Neuronal stem cell (in vitro differentiated cells): Measurements from ENCODE around the gene SNRK.
A peak's percentile ranks its signal among the peaks of the same experiment; 100 is the strongest.

Source experiments
- DNase-seq: peaks from one replicate; pipeline ENCODE4 v3.0.0-alpha.2; 2013; ENCODE audit warnings: low spot score
- H2AFZ ChIP-seq: one replicate; pipeline ENCODE4 v1.6.1; 2013; ENCODE audit warnings: mild to moderate bottlenecking, low read length, inconsistent platforms
- H2AK5ac ChIP-seq: 2 replicates; pipeline ENCODE4 v1.6.1; 2013; ENCODE audit warnings: low read depth, mild to moderate bottlenecking, inconsistent platforms, low read length, moderate library complexity, mixed read lengths
- H2BK120ac ChIP-seq: 2 replicates; pipeline ENCODE4 v1.6.1; 2013; ENCODE audit warnings: low read depth, mild to moderate bottlenecking, inconsistent platforms, low read length, moderate library complexity, mixed read lengths
- H2BK12ac ChIP-seq: one replicate; pipeline ENCODE4 v1.6.1; 2013; ENCODE audit warnings: low read length, inconsistent platforms
- H2BK15ac ChIP-seq: 2 replicates; pipeline ENCODE4 v1.6.1; 2013; ENCODE audit warnings: mild to moderate bottlenecking, low read length, inconsistent platforms, mixed read lengths
- H2BK5ac ChIP-seq: one replicate; pipeline ENCODE4 v1.6.1; 2013; ENCODE audit warnings: inconsistent platforms, mild to moderate bottlenecking, low read length, moderate library complexity
- H3K14ac ChIP-seq: one replicate; pipeline ENCODE4 v1.6.1; 2013; ENCODE audit warnings: low read length, inconsistent platforms
- H3K18ac ChIP-seq: 2 replicates; pipeline ENCODE4 v1.6.1; 2013; ENCODE audit warnings: low read length, inconsistent platforms
- H3K23ac ChIP-seq: 2 replicates; pipeline ENCODE4 v1.6.1; 2013; ENCODE audit warnings: low read depth, mild to moderate bottlenecking, mixed read lengths, low read length, inconsistent platforms; ENCODE audit not compliant: poor library complexity
- H3K27ac ChIP-seq: replicated peaks from 3 replicates; pipeline ENCODE4 v1.5.1; 2013; ENCODE audit warnings: low read length, inconsistent platforms
- H3K27me3 ChIP-seq, 3 experiments: 2 replicates each; pipeline ENCODE4 v1.6.1; 2013; ENCODE audit warnings: low read length in 3 of 3, mild to moderate bottlenecking in 2 of 3, inconsistent platforms in 1 of 3, low read depth in 1 of 3, mixed read lengths in 1 of 3, moderate library complexity in 1 of 3; ENCODE audit not compliant: control insufficient read depth in 3 of 3, insufficient read depth in 3 of 3
- H3K36me3 ChIP-seq, 2 donors: replicated peaks in 1 of 2; 2 replicates each; pipeline ENCODE4 v1.6.1; 2013; ENCODE audit warnings: low read length in 2 of 2; ENCODE audit not compliant: control insufficient read depth in 2 of 2, insufficient read depth in 2 of 2
- H3K4ac ChIP-seq: 2 replicates; pipeline ENCODE4 v1.6.1; 2013; ENCODE audit warnings: inconsistent platforms, mild to moderate bottlenecking, low read length, moderate library complexity
- H3K4me1 ChIP-seq, 2 donors: 1 replicate in 1 of 2; 2 replicates in 1 of 2; pipeline ENCODE4 v1.6.1; 2013; ENCODE audit warnings: low read length in 2 of 2, low read depth in 1 of 2; ENCODE audit not compliant: control insufficient read depth in 2 of 2, insufficient read depth in 1 of 2
- H3K4me2 ChIP-seq: one replicate; pipeline ENCODE4 v1.6.1; 2013; ENCODE audit warnings: mild to moderate bottlenecking, low read length, inconsistent platforms; ENCODE audit not compliant: insufficient read depth, poor library complexity, severe bottlenecking
- H3K4me3 ChIP-seq, 2 donors: 2 replicates each; pipeline ENCODE4 v1.5.1; 2013; ENCODE audit warnings: low read length in 2 of 2, mild to moderate bottlenecking in 2 of 2, inconsistent platforms in 1 of 2, moderate library complexity in 1 of 2
- H3K79me1 ChIP-seq: one replicate; pipeline ENCODE4 v1.6.1; 2013; ENCODE audit warnings: low read depth, mild to moderate bottlenecking, inconsistent platforms, low read length, moderate library complexity
- H3K9ac ChIP-seq: one replicate; pipeline ENCODE4 v1.6.1; 2013; ENCODE audit warnings: mild to moderate bottlenecking, low read depth, low read length, inconsistent platforms; ENCODE audit not compliant: poor library complexity
- H3K9me3 ChIP-seq, 2 donors: replicated peaks in 1 of 2; 2 replicates each; pipeline versions ENCODE3 to v1.6.1; 2013; ENCODE audit warnings: low read length in 2 of 2, mild to moderate bottlenecking in 2 of 2, inconsistent platforms in 1 of 2, low read depth in 1 of 2, mixed read lengths in 1 of 2, moderate library complexity in 1 of 2; ENCODE audit not compliant: control insufficient read depth in 2 of 2, insufficient read depth in 1 of 2
- H4K8ac ChIP-seq: one replicate; pipeline ENCODE4 v1.6.1; 2013; ENCODE audit warnings: low read depth, mild to moderate bottlenecking, inconsistent platforms, low read length, moderate library complexity
- H4K91ac ChIP-seq: one replicate; pipeline ENCODE4 v1.6.1; 2013; ENCODE audit warnings: low read length, low read depth, mild to moderate bottlenecking, inconsistent platforms; ENCODE audit not compliant: poor library complexity
- WGBS, 2 donors: extraction: QIAGEN DNeasy Blood & Tissue Kit; methylation state at CpG; one replicate each; pipeline ENCODE4 v1.1.7; 2013; ENCODE audit warnings: missing lambda C conversion rate in 2 of 2, mixed read lengths in 1 of 2; ENCODE audit not compliant: insufficient read length in 2 of 2, insufficient replicate concordance in 1 of 2; ENCODE audit errors: extremely low coverage in 2 of 2; 5-methylcytosine and 5-hydroxymethylcytosine counted together

The SNRK gene

GRCh38 chr3:43366885-43367284 lies 80.5 kb downstream of the SNRK start:
- Histone ChIP-seq H3K4me1 (no peaks in the 10 kb centered on the region), H2BK15ac (no peak overlapping the region), H2BK120ac (no peak overlapping the region), H3K9ac (no peak overlapping the region), H2BK12ac (no peak overlapping the region), H2BK5ac (no peak overlapping the region), H3K4me3 (no peak overlapping the region), H3K9me3 (no peaks in the 10 kb centered on the region), H3K23ac (peak overlapping the region; percentile 44), H3K18ac (no peak overlapping the region), H3K27ac (no peak overlapping the region), H3K27me3 (no peaks in the 10 kb centered on the region), H3K4me2 (no peak overlapping the region), H4K8ac (no peak overlapping the region), H3K14ac (no peak overlapping the region), H2AK5ac (no peak overlapping the region), H2AFZ (no peak overlapping the region), H3K4ac (no peak overlapping the region), H3K36me3 (peaks cover 0 to 2% of the 10 kb centered on the region in 2 donors), H4K91ac (no peak overlapping the region), H3K79me1 (peaks cover 2% of the 10 kb centered on the region)
- DNase-seq = no peak
- no CpG with 5 or more reads among the region's 9 CpGs for WGBS, 2 donors

GRCh38 chr3:43369404-43370292 lies 83.3 kb downstream of the SNRK start:
- Histone ChIP-seq H3K23ac (no peak overlapping the region), H3K14ac (no peak overlapping the region), H3K4ac (no peak overlapping the region), H2AK5ac (no peak overlapping the region), H4K8ac (no peak overlapping the region), H3K27ac (no peak overlapping the region), H2BK15ac (no peak overlapping the region), H2AFZ (no peak overlapping the region), H3K4me1 (peaks cover 0 to 14% of the 10 kb centered on the region in 2 donors), H3K79me1 (peaks cover 2% of the 10 kb centered on the region), H4K91ac (no peak overlapping the region), H3K4me3 (no peak overlapping the region), H2BK120ac (no peak overlapping the region), H3K9me3 (no peaks in the 10 kb centered on the region), H2BK5ac (no peak overlapping the region), H3K18ac (peak overlapping the region; percentile 20), H3K27me3 (no peaks in the 10 kb centered on the region), H3K36me3 (peaks cover 0 to 2% of the 10 kb centered on the region in 2 donors), H2BK12ac (no peak overlapping the region), H3K4me2 (no peak overlapping the region), H3K9ac (no peak overlapping the region)
- DNase-seq = no peak
- WGBS, 2 donors = no CpG with 5 or more reads among the region's 8 CpGs

GRCh38 chr3:43370293-43370980 lies 84.1 kb downstream of the SNRK start:
- peaks cover 0 to 1% of the 10 kb centered on the region in 2 donors for H3K36me3 ChIP-seq
- peaks cover 0 to 14% of the 10 kb centered on the region in 2 donors for H3K4me1 ChIP-seq
- H3K27ac ChIP-seq = no peak overlapping the region
- H3K4me3 ChIP-seq = no peak overlapping the region
- H3K9ac ChIP-seq = no peak overlapping the region
- no CpG with 5 or more reads among the region's 6 CpGs for WGBS, 2 donors
- H2AFZ ChIP-seq = no peak overlapping the region
- no peak overlapping the region for H3K4me2 ChIP-seq
- no peak overlapping the region for H4K8ac ChIP-seq
- no peak overlapping the region for H2BK120ac ChIP-seq
- H2BK12ac ChIP-seq = no peak overlapping the region
- no peak overlapping the region for H2AK5ac ChIP-seq
- no peak overlapping the region for H3K14ac ChIP-seq
- H2BK5ac ChIP-seq = no peak overlapping the region
- H3K4ac ChIP-seq = no peak overlapping the region
- no peaks in the 10 kb centered on the region for H3K27me3 ChIP-seq
- H3K18ac ChIP-seq = no peak overlapping the region
- no peaks in the 10 kb centered on the region for H3K79me1 ChIP-seq
- H4K91ac ChIP-seq = no peak overlapping the region
- no peak overlapping the region for H3K23ac ChIP-seq
- H3K9me3 ChIP-seq = no peaks in the 10 kb centered on the region
- no peak for DNase-seq
- H2BK15ac ChIP-seq = no peak overlapping the region

GRCh38 chr3:43371494-43371893 lies 85.2 kb downstream of the SNRK start:
- H3K27ac ChIP-seq = no peak overlapping the region
- no CpG with 5 or more reads among the region's 3 CpGs for WGBS, 2 donors
- H3K18ac ChIP-seq = peak overlapping the region; percentile 55
- H3K4me2 ChIP-seq = no peak overlapping the region
- H3K36me3 ChIP-seq = no peaks in the 10 kb centered on the region
- no peaks in the 10 kb centered on the region for H3K79me1 ChIP-seq
- no peak overlapping the region for H4K8ac ChIP-seq
- H2AFZ ChIP-seq = no peak overlapping the region
- no peak overlapping the region for H2AK5ac ChIP-seq
- H3K14ac ChIP-seq = peak overlapping the region; percentile 77
- no peak overlapping the region for H2BK5ac ChIP-seq
- no peak overlapping the region for H4K91ac ChIP-seq
- no peak for DNase-seq
- H2BK12ac ChIP-seq = no peak overlapping the region
- H3K23ac ChIP-seq = peak overlapping the region; percentile 45
- H3K4me3 ChIP-seq = no peak overlapping the region
- H3K4ac ChIP-seq = no peak overlapping the region
- H3K9ac ChIP-seq = no peak overlapping the region
- peak overlapping the region; percentile 30 for H2BK15ac ChIP-seq
- H3K9me3 ChIP-seq = no peaks in the 10 kb centered on the region
- H3K27me3 ChIP-seq = no peaks in the 10 kb centered on the region
- H3K4me1 ChIP-seq = peaks cover 0 to 14% of the 10 kb centered on the region in 2 donors
- H2BK120ac ChIP-seq = no peak overlapping the region
